ENCODE results near the gene CUEDC2.

DNA sequence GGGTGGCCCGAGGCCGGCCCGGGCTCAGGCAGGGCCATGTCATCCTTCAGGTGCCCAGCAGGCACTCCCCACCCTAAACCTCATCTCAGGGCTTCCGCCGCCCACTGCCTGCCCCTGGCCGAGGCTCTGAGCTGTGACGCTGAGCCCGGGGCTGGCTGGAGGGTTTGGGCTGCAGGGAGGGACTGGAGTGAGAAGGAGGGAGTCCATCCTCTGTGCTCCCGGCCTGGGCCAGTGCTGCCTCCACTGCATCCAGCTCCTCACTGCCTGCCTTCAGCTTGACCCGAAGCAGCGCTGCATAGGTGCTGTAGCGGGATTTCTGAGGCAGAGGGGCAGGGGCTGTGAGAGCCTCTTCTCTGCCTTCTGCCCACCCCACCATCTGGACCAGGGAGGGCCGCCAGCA lies 29.3 kb downstream of the CUEDC2 start:
- TF ChIP-seq, protein P1, sequence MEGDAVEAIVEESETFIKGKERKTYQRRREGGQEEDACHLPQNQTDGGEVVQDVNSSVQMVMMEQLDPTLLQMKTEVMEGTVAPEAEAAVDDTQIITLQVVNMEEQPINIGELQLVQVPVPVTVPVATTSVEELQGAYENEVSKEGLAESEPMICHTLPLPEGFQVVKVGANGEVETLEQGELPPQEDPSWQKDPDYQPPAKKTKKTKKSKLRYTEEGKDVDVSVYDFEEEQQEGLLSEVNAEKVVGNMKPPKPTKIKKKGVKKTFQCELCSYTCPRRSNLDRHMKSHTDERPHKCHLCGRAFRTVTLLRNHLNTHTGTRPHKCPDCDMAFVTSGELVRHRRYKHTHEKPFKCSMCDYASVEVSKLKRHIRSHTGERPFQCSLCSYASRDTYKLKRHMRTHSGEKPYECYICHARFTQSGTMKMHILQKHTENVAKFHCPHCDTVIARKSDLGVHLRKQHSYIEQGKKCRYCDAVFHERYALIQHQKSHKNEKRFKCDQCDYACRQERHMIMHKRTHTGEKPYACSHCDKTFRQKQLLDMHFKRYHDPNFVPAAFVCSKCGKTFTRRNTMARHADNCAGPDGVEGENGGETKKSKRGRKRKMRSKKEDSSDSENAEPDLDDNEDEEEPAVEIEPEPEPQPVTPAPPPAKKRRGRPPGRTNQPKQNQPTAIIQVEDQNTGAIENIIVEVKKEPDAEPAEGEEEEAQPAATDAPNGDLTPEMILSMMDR (IDR thresholded peaks at IDR 0.05): no peak
- no peak for TF ChIP-seq POLR2A (IDR thresholded peaks at IDR 0.05)

All from prostate gland (tissue), 2 donors.